Brain microvascular endothelial cell (primary cell): ENCODE results near the gene EFR3B.

Experiments used
- DNase-seq: peaks from one replicate; pipeline ENCODE4 v3.0.0-alpha.2; 2020
- H3K27ac ChIP-seq: fragments of 250-450 bp; sonication (Bioruptor Pico); 2 replicates; pipeline ENCODE4 v1.5.1; 2020; ENCODE audit warnings: mild to moderate bottlenecking, moderate library complexity
- H3K27me3 ChIP-seq: fragments of 250-450 bp; sonication (Bioruptor Pico); replicated peaks from 2 replicates; pipeline ENCODE4 v1.5.1; 2020; ENCODE audit warnings: mild to moderate bottlenecking
- H3K36me3 ChIP-seq: fragments of 250-450 bp; sonication (Bioruptor Pico); replicated peaks from 2 replicates; pipeline ENCODE4 v1.5.1; 2020; ENCODE audit warnings: mild to moderate bottlenecking
- H3K4me3 ChIP-seq: 2 replicates; pipeline ENCODE4 v1.5.1; 2011; ENCODE audit warnings: low read depth, mild to moderate bottlenecking, control low read depth, low read length, moderate library complexity
- in situ Hi-C: cut with HindIII; loops from 2 replicates; pipeline ENCODE4 v1.10.0; 2017; ENCODE audit warnings: low sequenced_read_pairs, low pct_ligation_motif_present
- TF ChIP-seq, protein P1 (sequence below): IDR thresholded peaks from 2 replicates; pipeline ENCODE4 v1.5.1; 2011; ENCODE audit warnings: low read depth, mild to moderate bottlenecking, moderate library complexity, low read length, control low read depth, inconsistent platforms; ENCODE audit errors: missing control alignments

EFR3B gene

DNA sequence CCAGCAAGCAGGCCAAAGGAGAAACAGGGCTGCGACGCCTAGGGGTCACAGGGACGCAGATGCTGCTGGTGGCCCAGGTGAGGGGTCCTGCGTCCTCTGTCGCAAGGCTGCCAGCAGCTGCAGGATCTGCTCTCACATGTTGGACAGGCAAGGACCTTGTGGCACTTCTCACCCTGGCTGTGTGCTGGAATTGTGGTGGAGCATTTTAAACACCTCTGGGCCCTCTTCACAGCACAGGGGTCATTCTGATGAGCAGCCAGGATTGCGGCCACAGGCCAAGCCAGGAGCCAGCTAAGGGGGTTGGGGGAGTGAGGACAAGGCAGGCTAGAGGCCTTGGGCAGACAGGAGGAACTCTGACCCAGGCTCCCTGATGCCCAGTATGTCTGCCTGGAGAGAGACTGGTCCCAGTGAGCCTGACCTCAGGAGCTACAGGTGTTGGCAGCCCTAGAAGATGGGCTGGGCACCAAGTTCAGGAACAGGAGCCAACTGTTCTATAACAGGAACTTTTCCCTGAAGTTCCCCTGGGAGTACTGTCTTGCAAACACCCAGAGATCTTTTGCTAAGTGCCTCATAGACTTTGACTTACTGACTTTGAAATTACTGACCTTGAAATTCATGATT, 40.2 kb downstream of the EFR3B start:
- peaks cover 34% of the 10 kb centered on the region for H3K27me3 ChIP-seq
- in situ Hi-C loops: no loop called here
- H3K36me3 ChIP-seq: no peaks in the 10 kb centered on the region
- DNase-seq: no peak
- no peak overlapping the region for H3K4me3 ChIP-seq
- H3K27ac ChIP-seq: no peak overlapping the region
- TF ChIP-seq, protein P1, sequence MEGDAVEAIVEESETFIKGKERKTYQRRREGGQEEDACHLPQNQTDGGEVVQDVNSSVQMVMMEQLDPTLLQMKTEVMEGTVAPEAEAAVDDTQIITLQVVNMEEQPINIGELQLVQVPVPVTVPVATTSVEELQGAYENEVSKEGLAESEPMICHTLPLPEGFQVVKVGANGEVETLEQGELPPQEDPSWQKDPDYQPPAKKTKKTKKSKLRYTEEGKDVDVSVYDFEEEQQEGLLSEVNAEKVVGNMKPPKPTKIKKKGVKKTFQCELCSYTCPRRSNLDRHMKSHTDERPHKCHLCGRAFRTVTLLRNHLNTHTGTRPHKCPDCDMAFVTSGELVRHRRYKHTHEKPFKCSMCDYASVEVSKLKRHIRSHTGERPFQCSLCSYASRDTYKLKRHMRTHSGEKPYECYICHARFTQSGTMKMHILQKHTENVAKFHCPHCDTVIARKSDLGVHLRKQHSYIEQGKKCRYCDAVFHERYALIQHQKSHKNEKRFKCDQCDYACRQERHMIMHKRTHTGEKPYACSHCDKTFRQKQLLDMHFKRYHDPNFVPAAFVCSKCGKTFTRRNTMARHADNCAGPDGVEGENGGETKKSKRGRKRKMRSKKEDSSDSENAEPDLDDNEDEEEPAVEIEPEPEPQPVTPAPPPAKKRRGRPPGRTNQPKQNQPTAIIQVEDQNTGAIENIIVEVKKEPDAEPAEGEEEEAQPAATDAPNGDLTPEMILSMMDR: no peak

DNA sequence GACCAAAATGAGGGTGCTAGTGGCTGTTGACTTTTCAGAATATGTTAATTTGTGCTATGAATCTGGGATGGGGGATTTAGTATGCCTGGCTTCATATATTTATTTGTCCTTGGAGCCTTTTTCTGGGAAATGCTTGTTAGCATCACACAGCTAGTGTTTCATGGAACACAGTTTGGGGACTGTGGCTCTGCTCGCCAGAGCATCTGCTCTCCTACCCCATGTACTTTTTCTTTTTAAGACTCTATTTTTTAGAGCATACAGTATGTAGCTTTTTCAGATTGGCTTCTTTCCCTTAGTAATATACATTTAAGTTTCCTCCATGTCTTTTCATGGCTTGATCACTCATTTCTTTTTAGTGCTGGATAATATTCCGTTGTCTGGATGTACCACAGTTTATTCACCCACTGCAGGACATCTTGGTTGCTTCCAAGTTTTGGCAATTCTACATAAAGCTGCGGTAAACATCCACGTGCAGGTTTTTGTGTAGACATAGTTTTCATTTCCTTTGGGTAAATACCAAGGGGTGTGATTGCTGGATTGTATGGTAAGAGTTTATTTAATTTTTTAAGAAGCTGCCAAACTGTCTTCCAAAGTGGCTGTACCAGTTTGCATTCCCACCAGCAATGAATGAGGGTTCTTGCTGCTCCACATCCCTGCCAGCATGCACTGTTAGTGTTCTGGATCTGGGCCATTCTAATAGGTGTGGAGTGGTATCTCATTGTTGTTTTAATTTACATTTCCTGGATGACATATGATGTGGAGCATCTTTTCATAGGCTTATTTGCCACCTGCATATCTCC, 44.1 kb downstream of the EFR3B start:
- in situ Hi-C loops: no loop called here
- H3K27me3 ChIP-seq: peaks cover 23% of the 10 kb centered on the region
- no peaks in the 10 kb centered on the region for H3K36me3 ChIP-seq
- TF ChIP-seq, protein P1: no peak
- H3K27ac ChIP-seq: no peak overlapping the region
- DNase-seq: no peak
- H3K4me3 ChIP-seq: no peak overlapping the region

DNA sequence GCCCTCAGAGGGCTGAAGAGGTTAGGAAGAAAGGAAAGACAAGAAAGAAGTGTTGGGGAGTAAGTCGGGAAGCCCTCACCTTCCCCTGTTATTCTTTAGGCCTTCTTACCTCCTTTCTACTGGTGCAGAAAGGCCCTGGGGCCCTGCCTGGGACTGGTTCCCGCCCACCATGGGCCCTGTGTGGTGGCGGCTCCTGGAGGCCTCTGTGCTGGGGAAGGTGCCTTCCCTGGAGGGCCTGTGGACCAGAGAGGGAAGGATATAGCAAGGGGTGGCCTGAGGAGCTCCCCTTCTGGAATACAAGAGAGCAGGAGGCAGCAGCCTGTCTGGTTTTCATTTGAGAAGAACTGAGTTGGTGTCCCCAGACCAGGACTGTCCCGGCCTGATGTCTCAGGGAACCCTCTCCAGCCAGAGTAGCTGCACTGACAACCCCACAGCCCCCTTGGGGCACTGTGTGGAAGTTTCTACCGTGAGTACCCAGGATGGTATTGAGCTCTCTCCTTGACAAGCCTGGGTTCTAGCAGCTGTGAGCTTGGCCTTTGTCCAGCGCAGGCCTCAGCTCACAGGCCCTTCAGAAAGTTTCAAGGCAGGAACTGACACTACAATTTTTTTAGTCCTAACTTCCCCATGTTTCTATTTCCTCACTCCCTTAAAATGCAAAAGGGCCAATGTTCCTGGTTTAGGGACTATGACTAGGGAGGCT, 47.1 kb downstream of the EFR3B start:
- H3K27ac ChIP-seq: no peak overlapping the region
- no peaks in the 10 kb centered on the region for H3K36me3 ChIP-seq
- no peak overlapping the region for H3K4me3 ChIP-seq
- in situ Hi-C loops: no loop called here
- DNase-seq: no peak
- no peaks in the 10 kb centered on the region for H3K27me3 ChIP-seq
- TF ChIP-seq, protein P1: no peak

DNA sequence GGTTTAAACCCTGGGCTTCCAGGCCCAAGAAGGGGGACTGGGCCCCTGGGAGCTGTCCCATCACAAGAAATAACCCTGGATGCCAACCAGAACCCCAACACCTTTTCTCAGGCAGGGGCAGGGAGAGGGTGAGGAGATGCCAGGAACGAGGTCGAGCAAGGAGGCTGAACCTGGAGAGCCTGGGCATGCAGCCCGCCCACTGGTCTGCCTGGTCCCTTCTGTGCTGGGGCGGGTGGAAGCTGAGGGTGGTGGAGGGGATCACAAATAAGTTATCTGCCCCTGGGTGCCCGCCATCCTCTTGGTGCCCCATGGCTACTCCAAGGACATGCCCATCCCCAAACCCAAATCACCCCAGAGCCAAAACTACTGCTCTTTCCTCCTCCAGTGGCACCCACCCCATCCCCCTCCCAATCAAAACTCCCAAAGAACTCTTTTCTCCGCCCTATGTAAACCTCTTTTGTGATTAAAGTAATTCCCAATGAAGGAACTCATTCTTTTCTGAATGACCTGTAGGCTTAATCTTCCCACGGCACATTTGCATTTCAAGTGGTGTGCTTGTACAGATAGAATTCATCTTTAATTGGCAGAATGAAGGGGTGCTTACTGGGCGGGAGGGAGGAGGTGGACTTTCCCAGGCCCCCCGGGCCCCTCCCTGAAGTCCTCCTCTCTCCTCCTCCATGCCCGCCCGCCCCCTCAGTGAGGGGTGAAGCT, 47.9 kb downstream of the EFR3B start:
- in situ Hi-C loops: no loop called here
- no peak overlapping the region for H3K4me3 ChIP-seq
- TF ChIP-seq, protein P1: no peak
- H3K36me3 ChIP-seq: no peaks in the 10 kb centered on the region
- DNase-seq: no peak
- no peaks in the 10 kb centered on the region for H3K27me3 ChIP-seq
- no peak overlapping the region for H3K27ac ChIP-seq

DNA sequence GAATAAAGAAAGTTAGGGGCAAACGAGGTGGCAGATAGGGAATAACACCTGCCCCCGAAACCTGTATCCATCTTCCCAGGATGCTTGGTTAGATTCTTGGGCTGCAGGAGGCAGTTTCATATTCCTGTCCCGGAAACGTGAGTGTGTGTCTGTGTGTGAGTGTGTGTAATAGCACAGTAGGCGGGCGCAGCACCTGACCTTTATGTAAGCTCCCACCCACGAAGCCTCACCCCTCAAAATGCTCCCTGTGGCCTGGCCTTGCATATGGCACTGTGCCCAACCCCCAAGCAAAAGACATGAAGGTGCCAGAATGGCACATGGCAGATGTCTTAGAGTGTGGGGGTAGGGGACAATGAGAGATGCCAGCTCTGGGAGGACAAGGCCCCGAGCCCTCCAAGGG, 48.9 kb downstream of the EFR3B start:
- TF ChIP-seq, protein P1: no peak
- Histone ChIP-seq H3K27ac (no peak overlapping the region), H3K36me3 (no peaks in the 10 kb centered on the region), H3K27me3 (no peaks in the 10 kb centered on the region), H3K4me3 (no peak overlapping the region)
- in situ Hi-C loops: no loop called here
- DNase-seq: no peak
